ENCODE data around the gene ZNF425.
"Not testable (repeated sequence)": the region's sequence is repeated elsewhere in the genome, so short reads cannot be mapped to it uniquely, and the experiment has no call there.

Gene ZNF425

DNA sequence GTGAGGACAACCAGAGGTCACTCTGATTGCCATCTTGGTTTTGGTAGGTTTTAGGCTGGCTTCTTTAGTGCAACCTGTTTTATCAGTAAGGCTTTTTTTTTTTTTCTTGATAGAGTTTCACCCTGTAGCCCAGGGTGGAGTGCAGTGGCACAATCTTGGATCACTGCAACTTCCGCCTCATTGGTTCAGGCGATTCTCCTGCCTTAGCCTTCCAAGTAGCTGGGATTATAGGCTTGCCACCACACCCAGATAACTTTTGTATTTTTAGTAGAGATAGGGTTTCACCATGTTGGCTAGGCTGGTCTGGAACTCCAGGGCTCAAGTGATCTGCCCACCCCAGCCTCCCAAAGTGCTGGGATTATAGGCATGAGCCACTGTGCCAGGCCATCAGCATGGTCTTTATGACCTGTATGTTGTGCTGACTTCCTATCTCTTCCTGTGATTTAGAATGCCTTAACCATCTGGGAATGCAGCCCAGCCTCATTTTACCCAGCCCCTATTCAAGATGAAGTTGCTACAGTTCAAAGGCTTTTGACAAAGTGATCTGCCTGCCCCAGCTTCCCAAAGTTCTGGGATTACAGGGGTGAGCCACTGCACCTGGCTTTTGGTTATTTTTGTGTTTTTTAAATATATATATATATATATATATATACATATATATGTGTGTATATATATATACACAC, 7.0 kb upstream of the ZNF425 start:
- DNase-seq (ENCODE audit: low read depth in 2 of 2): no peak

DNA sequence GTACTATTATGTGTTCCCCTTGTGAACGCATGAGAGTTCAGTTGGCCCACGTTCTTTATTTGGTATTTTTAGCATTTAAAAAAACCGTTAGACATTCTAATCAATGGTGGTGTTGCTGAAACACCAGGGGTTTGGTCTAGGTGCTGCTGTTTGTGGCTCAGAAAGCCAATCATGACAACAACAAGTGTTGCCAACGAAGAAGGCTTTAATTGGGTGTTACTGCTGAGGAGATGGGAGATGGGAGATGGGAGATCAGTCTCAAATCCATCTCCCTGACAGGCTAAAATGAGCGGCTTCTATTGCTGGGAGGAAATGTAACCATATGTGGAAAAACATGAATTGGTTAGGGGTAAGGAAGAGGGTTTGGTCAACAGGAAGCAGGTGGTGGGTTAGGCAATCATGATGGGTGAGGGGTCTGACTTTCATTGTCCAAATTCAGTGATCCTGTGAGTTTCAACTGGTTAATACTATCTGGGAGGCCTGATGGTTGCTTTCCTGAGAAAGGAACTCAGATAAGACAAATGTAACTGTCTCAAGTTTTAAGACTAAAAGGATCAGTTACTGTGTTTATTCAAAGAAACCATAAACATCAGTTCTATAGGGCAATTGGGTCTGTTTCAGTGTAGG, 4.6 kb upstream of the ZNF425 start:
- DNase-seq (ENCODE audit: low read depth in 2 of 2): no peak

DNA sequence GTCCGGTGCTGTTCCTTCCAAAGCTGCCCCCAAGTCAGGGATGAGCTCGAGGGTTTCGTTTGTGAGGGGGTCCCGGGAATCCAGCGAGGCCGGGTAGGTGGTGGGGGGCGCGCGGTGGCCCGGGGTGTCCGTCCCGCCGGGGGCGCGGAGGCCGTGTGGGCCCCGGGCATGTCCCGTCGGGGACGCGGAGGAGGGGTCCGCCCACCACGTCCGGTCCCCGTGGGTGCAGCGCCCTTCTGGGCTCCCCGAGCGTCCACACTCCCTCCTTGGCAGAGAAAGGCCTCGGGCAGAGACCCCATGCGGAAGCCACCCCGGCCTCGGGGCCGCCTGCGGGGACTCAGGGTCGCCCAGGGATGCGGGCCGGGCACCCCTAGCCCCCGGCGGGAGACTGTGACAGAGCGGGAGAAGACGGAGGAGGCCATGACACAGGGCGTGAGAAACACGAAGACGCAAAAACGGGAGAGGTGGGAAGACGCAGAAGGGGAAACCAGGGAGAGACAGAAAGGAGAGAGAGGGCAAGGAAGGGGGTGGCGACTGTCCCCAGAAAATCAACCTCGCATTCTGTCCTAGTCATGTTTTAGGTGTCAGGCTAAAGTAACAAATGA, 640 bp upstream of the ZNF425 start:
- peak; percentile 62 to 70 for DNase-seq (ENCODE audit: low read depth in 2 of 2)

DNA sequence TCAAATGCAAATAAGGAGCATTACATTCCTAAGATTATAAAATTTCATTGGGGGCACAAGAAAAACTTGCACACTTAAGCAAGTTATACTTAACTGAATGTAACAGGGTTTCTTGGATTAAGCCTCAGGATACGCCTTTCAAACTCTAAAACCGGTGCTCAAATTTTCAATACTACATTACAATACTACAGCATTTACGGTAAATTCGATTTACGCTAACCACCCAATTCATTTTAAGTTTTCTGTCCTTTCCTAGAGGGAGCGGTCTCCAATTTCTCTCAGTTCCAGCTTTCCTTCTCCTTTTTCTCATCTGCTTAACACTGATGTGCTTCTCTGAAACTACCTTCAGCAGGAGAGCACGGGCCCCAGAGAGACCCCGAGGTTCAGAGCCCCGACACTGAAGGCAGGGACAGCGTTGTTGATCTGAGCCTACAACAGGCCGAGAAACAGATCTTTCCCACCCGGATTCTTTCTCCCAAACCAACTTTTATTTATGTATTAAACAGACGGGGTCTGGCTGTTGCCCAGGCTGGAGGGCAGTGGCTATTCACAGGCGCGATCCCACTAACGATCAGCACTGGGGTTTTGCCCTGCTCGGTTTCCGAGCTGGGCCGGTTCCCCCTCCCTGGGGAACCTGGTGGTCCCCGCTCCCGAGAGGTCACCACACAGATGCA, 798 bp downstream of the ZNF425 start:
- DNase-seq (ENCODE audit: low read depth in 2 of 2): no peak

DNA sequence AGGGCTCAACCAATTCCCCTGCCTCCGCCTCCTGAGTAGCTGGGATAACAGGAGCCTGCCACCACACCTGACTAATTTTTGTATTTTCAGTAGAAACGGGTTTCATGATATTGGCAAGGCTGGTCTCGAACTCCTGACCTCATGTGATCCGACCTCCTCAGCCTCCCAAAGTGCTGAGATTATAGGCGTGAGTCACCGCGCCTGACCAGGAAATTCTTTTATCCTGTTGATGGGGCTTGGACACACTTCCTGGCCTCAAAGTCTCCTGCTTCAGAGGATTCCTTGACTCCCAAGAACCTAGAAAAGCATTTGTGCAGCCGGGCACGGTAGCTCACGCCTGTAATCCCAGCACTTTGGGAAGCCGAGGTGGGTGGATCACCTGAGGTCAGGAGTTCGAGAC, 16.2 kb downstream of the ZNF425 start:
- DNase-seq (ENCODE audit: low read depth in 2 of 2): no peak

DNA sequence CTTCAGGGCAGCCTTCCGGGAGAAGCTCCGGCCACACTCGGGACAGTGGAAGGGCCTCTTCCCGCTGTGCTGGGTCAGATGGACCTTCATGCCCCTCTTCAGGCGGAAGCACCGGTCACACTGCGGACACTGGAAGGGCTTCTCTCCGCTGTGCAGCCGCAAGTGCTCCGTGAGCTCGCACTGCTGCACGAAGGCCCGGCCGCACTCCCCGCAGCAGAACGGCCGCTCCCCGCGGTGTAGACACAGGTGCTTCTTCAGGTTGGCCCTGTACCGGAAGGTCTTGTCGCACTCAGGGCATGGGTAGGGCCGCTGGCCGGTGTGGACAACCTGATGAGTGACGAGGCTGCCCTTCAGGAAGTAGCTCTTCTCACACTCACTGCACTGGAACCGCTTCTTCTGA, 21.4 kb downstream of the ZNF425 start:
- no peak for DNase-seq (ENCODE audit: low read depth in 2 of 2)

DNA sequence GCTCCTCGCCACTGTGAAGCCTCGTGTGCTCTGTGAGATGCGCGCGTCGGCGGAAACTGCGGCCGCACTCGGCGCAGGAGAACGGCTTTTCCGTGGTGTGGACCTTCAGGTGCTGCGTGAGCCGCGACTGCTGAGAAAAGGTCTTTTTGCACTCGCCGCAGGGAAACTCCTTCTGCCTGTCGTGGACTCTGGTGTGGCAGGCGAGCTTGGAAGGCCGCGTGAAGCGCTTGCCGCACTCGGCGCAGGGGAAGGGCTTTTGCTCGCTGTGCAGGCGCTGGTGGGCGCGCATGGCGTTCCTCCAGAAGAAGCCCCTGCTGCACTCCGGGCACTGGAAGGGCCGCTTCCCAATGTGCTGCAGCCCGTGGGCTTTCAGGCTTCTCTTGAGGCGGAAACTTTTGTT, 21.9 kb downstream of the ZNF425 start:
- no peak for DNase-seq (ENCODE audit: low read depth in 2 of 2)

DNA sequence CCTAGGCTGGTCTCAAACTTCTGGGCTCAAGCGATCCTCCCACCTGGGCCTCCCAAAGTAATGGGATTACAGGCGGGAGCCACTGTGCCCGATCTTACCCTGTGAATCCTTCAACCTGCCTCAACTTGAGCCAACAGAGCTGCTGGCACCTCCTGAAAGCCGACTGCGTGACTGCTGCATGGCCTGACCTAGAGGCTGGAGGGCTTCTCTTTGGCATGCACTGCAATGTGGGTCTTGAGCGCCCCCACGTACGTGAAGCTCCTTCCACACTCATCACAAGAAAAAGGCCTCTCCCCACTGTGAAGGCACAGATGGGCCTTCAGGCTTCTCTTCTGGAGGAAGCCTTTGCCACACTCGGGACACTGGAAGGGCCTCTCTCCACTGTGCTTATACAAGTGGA, 22.7 kb downstream of the ZNF425 start:
- no peak for DNase-seq (ENCODE audit: low read depth in 2 of 2)

DNA sequence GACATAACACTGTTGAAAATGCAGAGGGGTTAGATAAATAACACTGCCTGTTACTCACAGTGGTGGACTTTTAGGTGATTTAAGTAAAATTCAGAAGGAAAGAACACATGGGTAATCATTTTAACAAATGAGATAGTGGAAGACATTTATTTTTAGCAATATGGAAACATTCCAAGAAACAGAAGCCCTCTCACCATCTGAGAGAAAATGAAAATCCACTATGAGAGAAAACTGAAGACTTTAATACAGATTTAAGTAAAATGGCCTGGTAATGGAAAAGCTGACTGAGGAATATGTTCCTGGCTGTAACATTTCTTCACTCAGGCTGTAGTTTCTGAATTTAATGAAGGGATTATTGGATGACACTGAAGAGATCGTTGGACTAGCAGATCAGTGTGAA, 23.5 kb downstream of the ZNF425 start:
- DNase-seq (ENCODE audit: low read depth in 2 of 2): no peak

DNA sequence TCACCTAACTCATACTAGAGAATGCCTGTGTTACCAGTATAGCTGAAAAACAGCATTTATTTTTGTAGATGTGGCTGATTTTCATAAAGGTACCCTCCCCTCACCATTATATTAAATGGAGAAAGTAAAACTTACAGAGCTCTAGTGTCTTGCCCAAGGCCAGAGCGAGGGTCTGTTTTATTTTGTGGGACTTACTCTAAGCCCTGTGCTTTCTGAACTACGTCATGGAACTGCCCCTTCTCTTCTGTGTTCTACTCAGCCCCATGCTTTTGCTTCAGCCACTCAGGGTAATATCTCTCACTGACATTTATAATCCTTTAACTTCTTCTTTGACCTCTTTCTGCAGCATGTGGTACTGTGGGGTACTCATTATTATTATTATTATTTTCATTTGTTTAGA, 25.3 kb downstream of the ZNF425 start:
- no peak for DNase-seq (ENCODE audit: low read depth in 2 of 2)

DNA sequence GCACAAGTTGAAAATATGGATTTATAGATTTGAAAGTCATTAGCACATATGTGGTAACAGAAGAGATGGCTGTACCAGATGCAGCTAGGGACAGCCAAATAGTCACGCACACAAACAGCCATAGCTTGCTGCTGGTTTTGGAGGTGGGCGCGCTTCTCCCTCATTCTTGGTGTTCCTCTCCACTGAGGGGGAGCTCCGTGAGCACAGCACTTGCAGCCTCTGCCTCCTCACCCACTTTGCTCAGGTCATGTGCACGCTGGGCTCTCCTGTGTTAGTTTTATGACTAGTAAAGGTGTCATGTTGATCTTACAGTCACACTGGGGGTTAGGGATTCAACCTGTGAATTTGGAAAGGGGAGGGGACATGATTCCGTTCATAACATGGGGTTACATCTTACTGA, 27.1 kb downstream of the ZNF425 start:
- no peak for DNase-seq (ENCODE audit: low read depth in 2 of 2)

DNA sequence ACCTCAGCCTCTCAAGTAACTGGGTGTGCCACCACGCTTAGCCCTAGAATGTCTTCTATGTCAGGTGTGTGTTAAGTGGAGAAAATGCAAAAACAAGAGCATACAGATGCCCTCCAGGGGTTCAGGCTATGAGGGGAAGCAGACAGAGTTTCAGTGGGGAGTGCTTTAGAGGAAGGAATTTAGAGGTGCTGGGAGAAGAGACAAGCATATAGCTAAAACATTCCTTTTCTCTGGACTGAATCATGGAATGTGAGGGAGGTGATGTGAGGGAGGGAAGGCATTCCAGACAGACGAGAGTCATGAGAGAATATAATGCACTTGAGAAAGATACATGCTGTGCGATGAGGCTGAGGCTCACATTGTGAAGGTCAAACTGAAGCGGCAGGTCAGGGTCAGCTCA, 29.0 kb downstream of the ZNF425 start:
- DNase-seq (ENCODE audit: low read depth in 2 of 2): no peak

DNA sequence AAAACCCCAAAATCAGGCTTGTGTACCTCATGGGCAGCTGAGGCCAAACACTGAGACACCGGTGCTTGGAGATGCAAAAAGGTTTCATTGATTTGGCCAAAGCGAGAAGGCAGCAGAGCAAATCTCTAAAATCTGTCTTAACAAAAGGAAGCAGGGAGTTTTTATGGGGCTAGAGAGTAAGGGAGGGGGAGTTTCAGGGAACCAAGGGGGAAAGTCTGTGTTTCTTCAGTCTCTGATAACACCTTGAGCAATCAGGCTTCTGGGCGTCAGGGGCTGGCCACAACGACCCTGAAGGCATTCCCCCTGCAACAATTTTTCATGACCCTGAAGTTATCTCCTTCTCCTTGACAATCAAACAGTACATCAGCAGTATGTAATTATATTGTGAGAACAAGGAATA, 32.9 kb downstream of the ZNF425 start:
- DNase-seq (ENCODE audit: low read depth in 2 of 2): no peak

DNA sequence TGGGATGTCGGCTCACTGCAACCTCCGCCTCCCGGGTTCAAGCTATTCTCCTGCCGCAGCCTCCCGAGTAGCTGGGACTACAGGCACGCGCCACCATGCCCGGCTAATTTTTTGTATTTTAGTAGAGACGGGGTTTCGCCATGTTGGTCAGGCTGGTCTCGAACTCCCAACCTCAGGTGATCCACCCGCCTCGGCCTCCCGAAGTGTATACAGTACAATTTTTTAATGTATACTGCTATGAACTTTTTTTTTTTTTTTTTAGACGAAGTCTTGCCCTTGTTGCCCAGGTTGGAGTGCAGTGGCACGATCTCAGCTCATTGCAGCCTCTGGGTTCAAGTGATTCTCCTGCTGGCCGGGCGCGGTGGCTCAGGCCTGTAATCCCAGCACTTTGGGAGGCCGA, 33.9 kb downstream of the ZNF425 start:
- DNase-seq (ENCODE audit: low read depth in 2 of 2): not testable (repeated sequence)

DNA sequence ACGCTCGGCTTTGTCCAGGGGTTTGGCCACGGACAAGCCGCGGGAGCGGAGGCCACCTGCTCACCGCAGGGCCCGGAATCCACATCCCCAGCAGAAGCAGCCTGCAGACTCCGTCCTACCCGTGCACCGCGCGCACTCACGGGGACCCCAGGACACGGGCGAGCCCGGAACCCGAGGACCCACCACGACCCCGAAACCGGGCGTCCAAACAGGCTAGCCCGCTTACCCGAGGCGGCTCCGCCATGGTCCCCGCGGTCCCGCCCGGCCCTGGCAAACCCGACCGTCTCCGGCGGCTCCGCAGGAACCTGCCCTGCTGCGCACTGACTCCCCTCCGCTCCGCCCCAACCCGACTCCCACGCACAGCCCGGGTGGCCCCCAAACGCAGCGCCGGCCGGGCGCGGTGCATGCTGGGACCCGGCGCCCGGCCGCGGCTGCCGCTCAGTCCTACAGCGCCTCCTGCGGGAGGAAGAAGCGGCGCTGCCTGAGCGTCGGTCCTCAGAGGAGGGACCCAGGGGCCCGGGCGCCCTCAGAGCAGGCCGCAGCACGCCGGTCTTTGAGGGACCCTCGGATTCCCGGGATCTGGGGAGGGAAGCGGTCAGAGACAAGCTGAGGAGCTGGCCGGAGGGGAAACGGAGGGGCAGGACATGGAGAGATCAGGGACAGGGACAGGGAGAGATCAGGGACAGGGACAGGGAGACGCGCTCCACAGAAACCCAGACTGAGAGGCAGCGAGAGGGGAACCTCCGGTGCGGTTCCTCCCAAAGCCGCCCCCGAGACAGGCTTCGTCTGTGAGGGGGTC, 35.5 kb downstream of the ZNF425 start, which contains the start of gene ZNF786:
ZNF786 (minus strand) TSS at position 322 of the 799 bp plus-strand sequence; CDS start at position 244, 78 bp downstream.
- peak; percentile 93 to 94 for DNase-seq (ENCODE audit: low read depth in 2 of 2)

DNA sequence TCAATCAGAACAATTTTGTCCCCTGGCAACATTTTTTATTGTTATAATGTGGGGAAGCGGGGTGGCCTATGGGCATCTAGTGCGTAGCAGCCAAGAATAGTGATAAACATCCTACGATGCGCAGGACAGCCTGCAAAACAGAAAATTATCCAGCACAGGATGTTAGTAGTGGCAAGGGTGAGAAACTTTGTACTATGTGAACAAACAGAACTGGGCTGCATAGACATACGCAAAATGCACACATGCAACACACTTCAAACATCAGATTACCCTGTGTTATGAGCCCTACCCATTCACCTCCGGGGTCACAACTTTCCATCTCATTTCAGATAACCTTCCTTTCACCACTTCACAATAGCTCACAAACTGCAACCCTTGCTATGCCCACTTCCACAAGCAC, 38.7 kb downstream of the ZNF425 start:
- no peak for DNase-seq (ENCODE audit: low read depth in 2 of 2)

DNA sequence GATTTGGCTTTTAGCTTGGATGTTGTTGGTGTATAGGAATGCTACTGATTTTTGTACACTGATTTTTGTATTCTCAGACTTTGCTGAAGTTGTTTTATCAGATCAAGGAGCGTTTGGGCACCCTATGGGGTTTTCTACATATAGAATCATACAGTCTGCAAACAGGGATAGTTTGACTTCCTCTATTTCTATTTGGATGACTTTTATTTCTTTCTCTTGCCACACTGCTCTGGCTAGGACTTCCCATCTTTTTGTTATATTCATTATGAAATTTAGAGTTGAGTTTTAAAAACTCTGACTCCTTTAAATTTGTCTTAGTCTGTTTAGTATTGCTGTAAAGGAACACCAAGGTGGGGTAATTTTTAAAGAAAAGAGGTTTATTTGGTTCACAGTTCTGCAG, 40.3 kb downstream of the ZNF425 start:
- no peak for DNase-seq (ENCODE audit: low read depth in 2 of 2)

DNA sequence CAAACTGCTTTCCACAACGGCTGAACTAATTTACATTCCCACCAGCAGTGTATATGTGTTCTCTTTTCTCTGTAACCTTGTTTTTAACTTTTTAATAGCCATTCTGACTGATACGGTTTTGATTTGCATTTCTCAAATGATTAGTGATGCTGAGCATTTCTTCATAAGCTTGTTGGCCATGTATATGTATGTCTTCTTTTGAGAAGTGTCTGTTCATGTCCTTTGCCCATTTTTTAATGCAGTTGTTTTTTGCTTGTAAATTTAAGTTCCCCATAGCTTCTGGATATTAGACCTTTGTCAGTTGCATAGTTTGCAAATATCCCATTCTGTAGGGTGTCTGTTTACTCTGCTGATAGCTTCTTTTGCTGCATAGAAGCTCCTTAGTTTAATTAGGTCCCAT, 41.7 kb downstream of the ZNF425 start:
- DNase-seq (ENCODE audit: low read depth in 2 of 2): no peak

DNA sequence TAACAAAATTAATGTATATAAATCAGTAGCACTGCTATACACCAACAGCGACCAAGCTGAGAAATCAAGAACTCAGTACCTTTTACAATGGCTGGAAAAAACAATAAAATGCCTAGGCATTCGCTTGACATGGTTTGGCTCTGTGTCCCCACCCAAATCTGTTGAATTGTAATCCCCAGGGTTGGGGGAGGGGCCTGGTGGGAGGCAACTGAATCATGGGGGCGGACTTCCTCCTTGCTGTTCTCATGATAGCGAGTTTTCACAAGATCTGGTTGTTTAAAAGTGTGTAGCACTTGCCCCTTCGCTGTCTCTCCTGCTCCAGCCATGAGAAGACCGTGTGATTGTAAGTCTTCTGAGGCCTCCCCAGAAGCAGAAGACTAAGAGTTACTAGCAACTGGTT, 44.2 kb downstream of the ZNF425 start:
- no peak for DNase-seq (ENCODE audit: low read depth in 2 of 2)

DNA sequence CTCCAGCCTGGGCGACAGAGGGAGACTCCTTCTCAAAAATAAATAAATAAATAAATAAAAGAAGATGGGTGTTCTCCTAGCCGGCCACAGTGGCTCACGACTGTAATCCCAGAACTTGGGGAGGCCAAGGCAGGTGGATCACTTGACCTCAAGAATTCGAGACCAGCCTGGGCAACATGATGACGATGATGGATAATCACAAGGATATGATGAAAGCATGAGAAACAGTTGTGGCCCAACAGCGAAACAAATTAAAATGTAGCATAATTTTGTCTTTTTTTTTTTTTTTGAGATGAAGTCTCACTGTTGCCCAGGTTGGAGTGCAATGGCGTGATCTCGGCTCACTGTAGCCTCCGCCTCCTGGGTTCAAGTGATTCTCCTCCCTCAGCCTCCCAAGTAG, 48.5 kb downstream of the ZNF425 start:
- no peak for DNase-seq (ENCODE audit: low read depth in 2 of 2)

DNA sequence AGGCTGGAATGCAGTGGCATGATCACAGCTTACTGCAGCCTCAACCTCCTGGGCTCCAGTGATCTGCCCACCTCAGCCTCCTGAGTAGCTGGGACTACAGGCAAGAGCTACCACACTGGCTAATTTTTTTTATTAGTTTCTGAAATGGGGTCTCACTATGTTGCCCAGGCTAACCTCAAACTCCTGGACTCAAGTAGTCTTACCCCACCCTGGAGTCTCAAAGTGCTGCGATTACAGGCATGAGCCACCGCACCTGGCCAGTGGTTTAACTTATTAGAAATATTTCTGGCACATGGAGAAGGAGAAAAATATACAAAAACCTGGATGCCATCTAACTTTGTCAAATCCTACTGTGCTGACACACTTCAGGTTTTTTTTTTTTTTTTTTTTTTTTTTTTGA, 50.8 kb downstream of the ZNF425 start:
- DNase-seq (ENCODE audit: low read depth in 2 of 2): no peak

Data from stimulated activated CD8-positive, alpha-beta memory T cell treated with anti-CD3 and anti-CD28 coated beads, Interleukin-15, amount 100 ng/mL, for 48 hours (primary cell).